Muscle layer of duodenum (tissue), 2 donors: ENCODE results near the gene TLE2.

Experiments
- H3K27ac ChIP-seq: one replicate; pipeline ENCODE4 v1.7.0; 2013; ENCODE audit warnings: mild to moderate bottlenecking, low read length
- H3K27me3 ChIP-seq: one replicate; pipeline ENCODE4 v1.7.0; 2013; ENCODE audit warnings: low read depth, mild to moderate bottlenecking, control low read depth, low read length
- H3K36me3 ChIP-seq, 2 donors: one replicate each; pipeline ENCODE4 v1.7.0; 2013; ENCODE audit warnings: low read length in 2 of 2, control low read depth in 1 of 2, mild to moderate bottlenecking in 1 of 2; ENCODE audit not compliant: insufficient read depth in 2 of 2, control insufficient read depth in 1 of 2
- H3K4me1 ChIP-seq, 2 donors: one replicate each; pipeline ENCODE4 v1.7.0; 2013; ENCODE audit warnings: low read length in 2 of 2, mild to moderate bottlenecking in 2 of 2, control low read depth in 1 of 2, moderate library complexity in 1 of 2; ENCODE audit not compliant: insufficient read depth in 2 of 2, control insufficient read depth in 1 of 2
- H3K4me3 ChIP-seq, 2 donors: one replicate each; pipeline ENCODE4 v1.7.0; 2013; ENCODE audit warnings: low read length in 2 of 2, low read depth in 1 of 2, mild to moderate bottlenecking in 1 of 2
- H3K9me3 ChIP-seq, 2 donors: one replicate each; pipeline ENCODE4 v1.7.0; 2013; ENCODE audit warnings: low read length in 2 of 2, control low read depth in 1 of 2, mild to moderate bottlenecking in 1 of 2; ENCODE audit not compliant: control insufficient read depth in 1 of 2
- donor health status: healthy.

Gene TLE2

GRCh38 chr19:2989236-2989946 lies 39.7 kb downstream of the TLE2 start:
- H3K4me3 ChIP-seq = no peak overlapping the region
- no peaks in the 10 kb centered on the region for H3K9me3 ChIP-seq
- H3K27ac ChIP-seq = no peak overlapping the region
- no peaks in the 10 kb centered on the region for H3K4me1 ChIP-seq
- H3K27me3 ChIP-seq = no peaks in the 10 kb centered on the region
- H3K36me3 ChIP-seq = no peaks in the 10 kb centered on the region

- no peak overlapping the region for H3K4me3 ChIP-seq
- no peaks in the 10 kb centered on the region for H3K27me3 ChIP-seq
- no peak overlapping the region for H3K27ac ChIP-seq
- no peaks in the 10 kb centered on the region for H3K36me3 ChIP-seq
- H3K9me3 ChIP-seq = no peaks in the 10 kb centered on the region
- H3K4me1 ChIP-seq = peaks cover 2 to 5% of the 10 kb centered on the region in 2 donors
Measured at GRCh38 chr19:2988568-2988967, 40.5 kb downstream of the TLE2 start.

- Histone ChIP-seq H3K4me1 (peaks cover 5 to 13% of the 10 kb centered on the region in 2 donors), H3K27me3 (no peaks in the 10 kb centered on the region), H3K9me3 (no peaks in the 10 kb centered on the region), H3K27ac (no peak overlapping the region), H3K4me3 (no peak overlapping the region), H3K36me3 (no peaks in the 10 kb centered on the region)
Measured at GRCh38 chr19:2987797-2988196, 41.3 kb downstream of the TLE2 start.

- Histone ChIP-seq H3K27ac (no peak overlapping the region), H3K9me3 (no peaks in the 10 kb centered on the region), H3K4me3 (no peak overlapping the region), H3K27me3 (no peaks in the 10 kb centered on the region), H3K36me3 (no peaks in the 10 kb centered on the region), H3K4me1 (peaks cover 5 to 18% of the 10 kb centered on the region in 2 donors)
Measured at GRCh38 chr19:2986951-2987524, 42.0 kb downstream of the TLE2 start.

DNA sequence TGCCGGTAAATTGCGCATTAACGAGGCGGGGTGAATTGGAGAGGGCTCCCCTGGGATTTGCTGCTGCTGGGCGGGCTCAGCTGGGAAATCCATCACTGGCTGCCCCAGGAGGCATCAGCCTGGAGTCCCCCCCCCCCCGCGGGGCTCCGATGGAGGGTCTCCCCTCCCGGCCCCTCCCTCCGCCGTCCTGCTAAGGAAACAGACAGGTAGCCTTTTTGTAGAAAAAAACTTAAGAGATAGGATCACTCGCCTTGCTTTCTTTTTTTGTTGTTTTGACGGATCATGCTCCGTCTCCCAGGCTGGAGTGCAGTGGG lies 44.9 kb downstream of the TLE2 start:
- Histone ChIP-seq H3K27ac (no peak overlapping the region), H3K27me3 (no peaks in the 10 kb centered on the region)

GRCh38 chr19:2983351-2984214 lies 45.5 kb downstream of the TLE2 start:
- no peak overlapping the region for H3K27ac ChIP-seq

More for the DNA sequence above, 44.9 kb downstream of the TLE2 start:
- Histone ChIP-seq H3K4me1 (peaks cover 5 to 18% of the 10 kb centered on the region in 2 donors), H3K4me3 (peak overlapping the region; percentile 42 to 64), H3K36me3 (no peaks in the 10 kb centered on the region), H3K9me3 (no peaks in the 10 kb centered on the region)

GRCh38 chr19:2982983-2983350 lies 46.1 kb downstream of the TLE2 start:
- H3K36me3 ChIP-seq = no peaks in the 10 kb centered on the region
- no peaks in the 10 kb centered on the region for H3K27me3 ChIP-seq
- no peak overlapping the region for H3K4me3 ChIP-seq
- peaks cover 5 to 18% of the 10 kb centered on the region in 2 donors for H3K4me1 ChIP-seq
- H3K27ac ChIP-seq = no peak overlapping the region
- no peaks in the 10 kb centered on the region for H3K9me3 ChIP-seq

More at GRCh38 chr19:2983351-2984214, 45.5 kb downstream of the TLE2 start:
- no peaks in the 10 kb centered on the region for H3K27me3 ChIP-seq
- H3K4me3 ChIP-seq = peak overlapping the region; percentile 42 to 64
- no peaks in the 10 kb centered on the region for H3K36me3 ChIP-seq
- no peaks in the 10 kb centered on the region for H3K9me3 ChIP-seq
- H3K4me1 ChIP-seq = peaks cover 5 to 18% of the 10 kb centered on the region in 2 donors

DNA sequence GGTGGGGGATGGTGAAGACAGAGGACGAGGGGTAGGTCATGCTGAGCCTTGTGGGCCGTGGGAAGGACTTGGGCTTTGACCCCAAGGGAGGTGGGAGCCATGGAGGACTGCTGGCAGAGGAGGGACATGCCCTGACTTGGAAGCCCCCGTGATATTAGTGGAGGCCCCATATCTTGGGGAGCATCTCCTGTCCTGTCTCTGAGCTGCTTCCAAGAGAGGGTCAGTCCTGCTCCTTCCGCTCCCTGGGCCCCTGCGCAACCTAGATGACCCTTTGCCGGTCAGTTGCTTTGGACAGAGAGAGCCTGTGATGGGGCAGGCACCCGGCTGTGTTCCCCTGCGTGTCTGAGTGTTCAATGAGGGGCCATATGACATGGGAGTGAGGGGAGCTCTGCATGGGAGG lies 46.5 kb downstream of the TLE2 start:
- no peaks in the 10 kb centered on the region for H3K9me3 ChIP-seq
- no peaks in the 10 kb centered on the region for H3K36me3 ChIP-seq
- no peak overlapping the region for H3K4me3 ChIP-seq
- no peak overlapping the region for H3K27ac ChIP-seq
- no peaks in the 10 kb centered on the region for H3K27me3 ChIP-seq
- H3K4me1 ChIP-seq = peaks cover 5 to 18% of the 10 kb centered on the region in 2 donors

DNA sequence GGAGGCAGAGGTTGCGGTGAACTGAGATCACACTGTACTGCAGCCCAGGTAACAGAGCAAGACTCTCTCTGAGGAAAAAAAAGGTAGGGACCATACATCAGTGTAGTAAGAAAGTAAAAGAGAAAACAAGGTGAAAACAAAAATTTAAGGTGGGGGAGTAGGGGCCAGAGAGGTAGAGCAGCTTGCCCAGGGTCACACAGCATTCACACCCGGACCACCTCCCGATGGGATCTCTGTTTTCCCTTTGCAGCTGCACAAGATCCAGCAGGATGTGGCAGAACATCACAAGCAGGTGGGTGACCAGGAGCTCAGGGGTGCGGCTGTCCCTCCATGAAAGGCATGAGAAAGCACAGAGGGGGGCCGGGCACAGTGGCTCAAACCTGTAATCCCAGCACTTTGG lies 47.2 kb downstream of the TLE2 start:
- no peak overlapping the region for H3K27ac ChIP-seq
- H3K9me3 ChIP-seq = no peaks in the 10 kb centered on the region
- H3K36me3 ChIP-seq = no peaks in the 10 kb centered on the region
- H3K4me1 ChIP-seq = peaks cover 5 to 20% of the 10 kb centered on the region in 2 donors
- no peak overlapping the region for H3K4me3 ChIP-seq
- no peaks in the 10 kb centered on the region for H3K27me3 ChIP-seq

GRCh38 chr19:2978772-2979171 lies 50.3 kb downstream of the TLE2 start:
- Histone ChIP-seq H3K36me3 (no peaks in the 10 kb centered on the region), H3K4me3 (no peak overlapping the region), H3K4me1 (peaks cover 5 to 25% of the 10 kb centered on the region in 2 donors), H3K9me3 (no peaks in the 10 kb centered on the region), H3K27ac (no peak overlapping the region), H3K27me3 (no peaks in the 10 kb centered on the region)

DNA sequence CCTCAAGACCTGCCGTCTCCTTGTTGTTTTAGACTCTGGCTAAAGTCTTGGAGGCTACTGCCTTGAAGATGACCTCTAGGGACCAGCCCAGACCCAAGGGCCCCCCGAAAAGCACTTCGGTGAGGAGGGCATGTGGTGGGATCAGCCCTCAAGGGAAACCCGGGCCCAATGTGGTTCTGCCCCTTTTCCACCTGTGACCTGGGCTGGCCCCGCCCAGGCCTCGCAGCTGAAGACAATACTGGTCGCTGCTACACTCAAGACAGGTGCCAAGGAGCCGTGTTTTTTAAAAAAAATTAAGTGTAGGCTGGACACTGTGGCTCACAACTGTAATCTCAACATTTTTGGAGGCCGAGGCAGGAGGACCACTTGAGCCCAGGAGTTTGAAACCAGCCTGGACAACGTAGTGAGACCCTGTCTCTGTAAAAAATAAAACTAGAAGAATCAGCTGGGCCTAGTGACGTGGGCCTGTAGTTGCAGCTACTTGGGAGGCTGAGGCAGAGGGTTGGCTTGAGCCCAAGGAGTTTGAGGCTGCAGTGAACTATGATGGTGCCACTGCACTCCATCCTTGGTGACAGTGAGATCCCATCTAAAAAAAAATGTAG lies 50.8 kb downstream of the TLE2 start:
- no peaks in the 10 kb centered on the region for H3K9me3 ChIP-seq
- H3K4me1 ChIP-seq = peaks cover 0 to 20% of the 10 kb centered on the region in 2 donors
- no peak overlapping the region for H3K27ac ChIP-seq
- H3K36me3 ChIP-seq = no peaks in the 10 kb centered on the region
- no peak overlapping the region for H3K4me3 ChIP-seq
- no peaks in the 10 kb centered on the region for H3K27me3 ChIP-seq
